Epithelial cell of prostate (primary cell): Measurements from ENCODE around the gene FAM114A1.
"Not testable (repeated sequence)": the region's sequence is repeated elsewhere in the genome, so short reads cannot be mapped to it uniquely, and the experiment has no call there.

Experiments
- DNase-seq: peaks from one replicate; pipeline ENCODE4 v3.0.0-alpha.2; 2011; ENCODE audit warnings: low read depth, low spot score
- H3K27ac ChIP-seq: fragments of 450-650 bp; 2 replicates; pipeline ENCODE4 v1.5.1; 2017; ENCODE audit warnings: mild to moderate bottlenecking

Gene FAM114A1

DNA sequence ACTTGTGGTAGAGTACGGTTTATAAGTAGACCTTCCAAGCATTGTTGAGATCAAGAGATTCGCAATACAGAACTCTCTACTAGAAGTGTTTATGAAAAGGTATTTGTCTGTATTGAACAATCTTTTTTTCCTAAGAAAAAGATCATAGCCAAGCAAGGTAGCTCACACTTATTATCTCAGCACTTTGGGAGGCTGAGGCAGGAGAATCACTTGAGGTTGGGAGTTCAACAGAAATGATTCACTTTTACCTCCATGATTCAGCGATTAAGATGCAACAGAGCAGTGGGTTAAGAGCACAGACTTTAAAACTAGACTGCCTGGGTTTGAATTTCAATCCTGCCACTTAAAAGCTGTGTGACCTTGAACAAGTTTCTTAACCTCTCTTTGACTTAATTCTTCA, 90.3 kb downstream of the FAM114A1 start:
- no peak overlapping the region for H3K27ac ChIP-seq
- no peak for DNase-seq

DNA sequence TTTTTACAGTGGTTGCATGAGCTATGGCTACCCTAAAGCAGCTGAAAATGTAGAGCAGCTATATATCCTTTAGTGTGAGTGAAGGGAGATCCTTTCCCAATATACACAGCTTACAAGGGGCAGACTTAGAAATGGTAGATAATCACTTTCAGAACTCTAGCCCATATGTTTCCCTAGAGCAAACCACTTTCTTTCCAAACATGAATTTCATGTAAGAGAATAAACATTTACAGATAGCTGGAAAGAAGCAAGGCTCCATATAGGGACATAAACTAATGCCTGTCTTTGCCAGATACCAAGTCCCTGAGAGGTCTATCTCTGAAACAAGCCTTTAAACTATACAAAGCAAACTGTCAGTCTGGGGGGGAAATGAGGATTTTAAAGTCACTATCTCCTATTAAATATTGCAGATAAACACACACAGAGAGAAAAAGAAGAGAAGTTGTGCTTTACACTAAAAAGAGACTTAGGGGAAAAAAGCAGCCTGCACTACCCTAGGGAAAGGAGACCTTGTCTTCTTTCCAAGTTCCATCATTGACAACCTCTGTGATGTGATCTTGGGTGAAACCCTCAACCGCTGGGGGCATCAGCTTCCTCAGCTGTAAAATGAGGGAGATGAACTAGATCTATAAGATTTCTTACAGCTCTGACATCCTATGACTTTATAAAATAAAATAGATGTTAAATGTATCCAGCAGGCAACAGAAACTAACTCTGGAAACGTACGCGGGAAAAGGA, 91.0 kb downstream of the FAM114A1 start:
- no peak for DNase-seq

DNA sequence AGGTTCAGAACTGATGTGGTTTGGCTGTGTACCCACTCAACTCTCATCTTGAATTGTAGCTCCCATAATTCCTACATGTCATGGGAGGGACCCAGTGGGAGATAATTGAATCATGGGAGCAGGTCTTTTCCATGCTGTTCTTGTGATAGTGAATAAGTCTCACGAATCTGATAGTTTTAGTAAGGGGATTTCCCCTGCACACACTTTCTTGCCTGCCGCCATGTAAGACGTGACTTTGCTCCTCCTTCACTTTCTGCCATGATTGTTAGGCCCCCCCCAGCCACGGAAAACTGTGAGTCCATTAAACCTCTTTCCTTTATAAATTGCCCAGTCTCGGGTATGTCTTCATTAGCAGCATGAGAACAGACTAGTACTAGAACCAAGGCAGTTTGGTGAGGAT, 91.6 kb downstream of the FAM114A1 start:
- DNase-seq, H3K27ac ChIP-seq: not testable (repeated sequence)

More for the DNA sequence above, 91.0 kb downstream of the FAM114A1 start:
- no peak overlapping the region for H3K27ac ChIP-seq

DNA sequence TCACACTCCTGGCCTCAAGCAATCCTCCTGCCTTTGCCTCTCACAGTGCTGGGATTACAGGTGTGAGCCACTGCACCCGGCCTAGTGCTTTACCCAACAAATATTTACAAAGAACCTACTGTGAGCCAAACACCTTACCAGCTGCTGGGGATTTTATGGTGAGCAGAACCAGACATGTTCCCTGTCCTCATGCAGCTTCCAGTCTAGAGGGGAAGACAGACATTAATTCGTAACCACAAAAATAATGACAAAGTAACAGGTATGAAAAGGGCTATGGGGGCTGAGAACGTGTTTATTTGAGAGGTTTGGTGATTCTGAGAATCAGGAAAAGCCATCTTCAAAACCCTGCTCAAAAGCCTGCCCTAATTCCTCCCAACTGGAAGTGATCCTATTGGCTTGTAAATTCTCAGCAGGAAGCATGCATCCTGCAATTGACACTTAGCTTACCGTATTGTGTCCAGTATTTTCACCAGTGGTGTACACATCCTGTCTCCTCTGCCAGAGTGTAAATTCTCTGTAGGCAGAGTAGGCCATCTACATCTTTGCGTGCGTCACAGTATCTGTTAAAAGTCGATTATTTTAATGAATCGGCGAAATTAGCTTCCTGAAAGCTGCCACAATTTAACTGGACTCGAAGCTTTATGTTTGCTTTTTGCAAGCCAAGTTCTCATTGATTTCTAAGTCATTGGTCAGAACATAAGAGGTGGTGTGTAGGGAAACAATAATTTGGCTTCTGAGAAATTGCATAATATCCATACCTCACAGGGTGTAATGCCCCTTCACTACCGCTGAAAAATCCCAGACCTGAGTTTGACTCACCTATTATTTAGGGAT, 97.6 kb downstream of the FAM114A1 start:
- DNase-seq = no peak
- no peak overlapping the region for H3K27ac ChIP-seq

DNA sequence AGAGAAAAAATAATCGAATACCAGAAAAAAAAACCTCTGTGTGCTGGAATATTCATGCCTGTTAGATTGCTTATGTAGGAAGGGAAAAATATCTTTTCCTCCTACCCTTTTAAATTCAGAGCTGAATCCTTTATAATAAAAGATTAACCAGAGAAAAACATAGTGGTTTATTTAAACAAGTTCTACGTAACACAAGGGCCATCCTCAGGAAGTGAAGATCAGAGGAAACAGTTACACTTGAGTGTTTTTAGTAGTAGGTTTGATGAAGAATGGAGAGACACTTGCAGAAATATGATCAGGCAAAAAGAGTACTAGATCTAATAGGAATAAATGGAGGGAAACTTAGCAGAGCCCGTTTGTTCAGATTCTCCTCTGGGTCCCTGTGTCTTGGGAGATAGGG, 98.3 kb downstream of the FAM114A1 start:
- no peak for DNase-seq
- H3K27ac ChIP-seq = no peak overlapping the region

DNA sequence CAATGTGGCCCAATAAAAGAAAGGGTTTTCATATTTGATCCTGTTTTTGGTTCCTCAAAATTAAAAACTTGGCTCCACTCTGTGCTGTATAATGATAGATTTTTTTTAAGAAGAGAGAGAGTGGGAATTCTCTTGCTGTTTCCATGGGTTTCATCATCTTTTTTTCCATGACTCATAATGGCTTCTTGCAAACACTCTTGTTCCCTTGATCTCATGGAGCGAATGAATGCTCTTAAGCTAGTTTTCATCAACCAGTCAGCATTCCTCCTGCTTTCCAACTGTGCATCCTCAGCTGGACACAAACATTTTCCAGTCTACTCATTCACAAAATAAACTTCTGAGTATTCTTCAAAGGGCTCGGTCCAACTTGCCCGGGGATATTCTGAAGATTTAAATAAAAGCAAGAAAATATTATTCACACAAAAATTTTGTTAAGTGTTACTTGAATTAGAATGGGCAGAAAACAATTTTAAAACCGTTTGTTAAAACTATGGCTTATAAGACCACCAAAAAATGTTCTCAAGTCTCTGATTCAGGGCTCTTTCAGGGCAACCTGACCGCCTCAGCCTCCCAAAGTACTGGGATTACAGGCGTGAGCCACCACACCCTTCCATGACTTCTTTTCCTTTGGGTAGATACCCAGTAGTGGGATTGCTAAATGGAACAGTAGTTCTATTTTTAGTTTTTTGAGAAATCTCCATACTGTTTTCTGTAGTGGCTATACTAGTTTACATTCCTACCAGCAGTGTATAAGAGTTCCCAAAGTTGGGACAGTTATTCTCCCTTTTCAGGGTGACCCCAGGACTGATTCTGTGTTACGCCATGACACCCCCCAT, 99.9 kb downstream of the FAM114A1 start:
- no peak for DNase-seq
- peak overlapping the region; percentile 76 for H3K27ac ChIP-seq

DNA sequence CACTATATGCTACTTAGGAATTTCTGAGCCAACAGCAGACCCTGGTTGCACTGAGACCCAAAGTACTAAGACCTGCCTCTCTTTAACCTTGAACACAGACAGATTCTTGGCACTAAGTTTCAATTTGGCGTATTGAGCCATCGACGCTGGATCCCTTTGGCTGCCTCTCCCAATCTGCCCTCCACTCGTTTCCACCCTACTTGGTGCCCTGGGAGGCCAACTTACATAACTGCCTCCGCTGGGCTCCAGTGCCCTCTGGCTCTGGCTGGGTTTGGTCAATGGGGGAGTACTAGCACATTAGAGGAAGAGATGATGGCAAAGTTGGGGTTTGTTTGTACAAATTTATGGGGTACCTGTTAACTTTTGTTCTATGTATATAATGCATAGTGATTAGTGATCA, 101.1 kb downstream of the FAM114A1 start:
- DNase-seq = no peak
- H3K27ac ChIP-seq = no peak overlapping the region

DNA sequence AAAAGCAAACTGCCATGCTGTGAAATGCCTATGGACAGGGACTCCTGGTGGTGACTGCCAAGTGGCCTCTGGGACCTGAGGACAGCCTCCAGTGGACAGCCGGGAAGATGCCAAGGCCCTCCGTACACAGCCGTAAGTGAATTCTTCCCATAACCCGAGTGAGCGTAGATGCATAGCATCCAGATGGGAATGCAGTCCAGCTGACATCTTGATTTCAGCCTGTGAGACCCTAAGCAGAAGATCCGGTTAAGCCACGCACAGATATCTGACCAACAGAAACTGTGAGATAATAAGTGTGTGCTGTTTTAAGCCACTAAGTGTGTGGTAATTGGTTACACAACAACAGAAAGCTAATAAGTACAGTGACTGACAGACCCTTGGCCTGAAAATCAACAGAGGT, 108.7 kb downstream of the FAM114A1 start:
- DNase-seq = no peak
- H3K27ac ChIP-seq = no peak overlapping the region

DNA sequence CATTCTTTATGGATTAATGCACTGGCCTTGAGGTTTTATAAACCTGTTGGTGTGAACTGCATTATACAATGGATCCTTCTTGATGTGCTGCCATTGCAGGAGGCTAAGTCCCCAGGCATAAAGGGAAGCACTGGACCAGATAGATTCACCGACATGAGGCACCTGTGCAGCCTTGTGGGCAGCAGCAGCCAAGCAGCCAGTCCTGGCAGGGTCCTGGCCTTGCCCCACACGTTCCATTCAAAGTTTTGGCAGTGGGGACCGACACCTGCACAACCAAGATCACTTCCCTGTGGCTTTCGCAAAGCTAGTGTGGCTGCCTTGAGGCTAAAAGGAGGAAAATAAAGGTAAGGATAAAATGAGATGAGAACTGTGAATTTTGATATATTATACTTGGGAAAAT, 111.5 kb downstream of the FAM114A1 start:
- H3K27ac ChIP-seq = no peak overlapping the region
- no peak for DNase-seq

DNA sequence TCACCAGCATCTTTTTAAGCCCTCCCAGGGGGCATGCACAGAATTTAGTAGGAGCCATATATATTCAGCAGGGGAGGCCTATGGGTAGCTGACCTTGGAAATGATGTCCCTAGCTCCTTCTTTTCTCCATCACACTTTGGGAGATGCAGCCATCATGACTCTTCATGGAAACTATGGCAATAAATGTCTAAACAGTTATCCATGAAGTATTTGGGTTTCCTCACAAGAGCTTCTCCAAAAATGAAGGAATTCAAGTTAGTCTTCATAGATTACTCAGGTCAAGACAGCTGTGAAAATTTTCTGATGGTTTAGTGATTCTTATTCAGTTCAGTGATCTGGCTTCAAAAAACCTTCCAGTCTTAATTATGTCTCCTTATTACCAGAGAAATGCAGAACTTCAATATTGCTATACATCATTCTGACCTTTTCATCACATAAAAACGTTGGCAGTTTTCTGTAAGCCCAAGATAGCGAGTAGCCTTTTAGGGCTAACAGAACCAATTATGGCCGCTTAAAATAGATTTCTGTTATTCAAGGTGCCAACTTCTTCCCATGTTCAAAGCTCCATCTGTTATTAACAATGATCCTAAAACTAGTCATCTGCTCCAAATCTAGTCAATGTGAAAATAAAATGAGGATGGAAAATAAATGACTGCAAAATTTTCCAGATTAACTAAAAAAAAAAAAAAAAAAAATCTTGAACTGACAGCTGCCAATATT, 112.1 kb downstream of the FAM114A1 start:
- DNase-seq = no peak
- no peak overlapping the region for H3K27ac ChIP-seq

DNA sequence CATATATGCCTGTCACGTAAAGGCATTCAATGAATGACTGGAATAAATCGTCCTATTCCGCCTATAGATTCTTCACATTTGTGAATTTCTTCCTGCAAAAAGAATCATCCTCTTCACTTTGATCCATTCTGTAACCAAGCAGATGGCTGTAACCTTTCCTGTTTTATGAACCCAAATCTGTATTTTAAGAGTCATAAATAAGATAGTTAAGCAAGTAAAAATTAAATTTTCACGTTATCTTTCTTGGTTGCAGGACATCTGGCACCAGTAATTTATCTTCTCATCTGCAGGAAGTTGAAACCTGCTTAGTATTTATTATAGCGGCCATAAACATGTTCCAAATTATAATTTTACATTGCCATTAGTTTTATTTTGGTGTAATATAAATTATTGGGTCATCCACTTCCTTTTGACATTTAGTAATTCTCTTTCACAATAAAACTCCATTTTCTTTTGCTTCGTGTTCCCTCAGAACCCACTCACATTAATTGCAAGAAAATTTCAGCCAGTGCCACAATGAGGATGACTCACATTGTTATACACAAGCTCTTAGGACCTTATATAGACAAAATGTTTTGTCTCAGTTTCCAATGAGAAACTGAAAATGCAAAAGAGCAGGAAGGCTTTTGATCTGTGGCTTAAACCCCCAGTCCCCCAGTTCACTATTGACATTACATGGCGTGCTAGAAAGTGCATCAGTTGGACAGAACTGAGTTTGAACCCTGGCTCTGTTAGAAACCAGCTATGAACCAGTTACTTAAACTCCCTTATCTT, 113.5 kb downstream of the FAM114A1 start:
- H3K27ac ChIP-seq = no peak overlapping the region
- no peak for DNase-seq

DNA sequence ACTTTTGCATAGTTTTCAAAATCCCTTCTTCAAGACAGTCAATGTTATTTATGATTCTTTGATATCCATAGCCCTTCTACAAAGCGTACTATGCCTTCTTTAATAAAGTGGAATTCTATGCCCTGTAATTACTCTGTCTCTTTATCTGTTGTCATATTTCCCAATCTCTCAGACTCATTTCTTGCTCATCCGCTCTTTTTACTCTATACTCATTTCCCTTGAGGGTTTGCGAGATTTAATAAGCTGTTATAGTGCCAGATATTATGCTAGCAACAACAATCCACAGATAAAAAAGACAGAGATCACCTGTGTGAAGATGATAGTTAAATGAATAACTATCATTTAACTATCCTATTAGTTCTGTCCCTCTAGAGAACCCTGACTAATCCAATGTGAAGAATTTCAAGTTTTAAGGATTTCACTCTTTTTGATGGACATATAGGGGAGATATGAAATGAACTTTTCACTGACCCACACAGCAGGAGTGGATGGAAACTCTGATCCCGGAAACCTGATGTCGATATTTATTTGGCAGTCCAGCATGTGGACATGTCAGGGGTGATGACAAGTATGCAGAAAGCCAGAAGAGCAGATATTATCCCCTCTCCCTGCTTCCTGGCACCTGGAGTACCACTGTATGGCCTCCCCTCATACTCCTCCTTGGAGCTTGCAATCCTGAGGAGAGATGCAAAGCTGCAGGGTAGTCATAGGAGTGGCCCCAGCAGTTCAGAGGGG, 114.9 kb downstream of the FAM114A1 start:
- DNase-seq = no peak
- H3K27ac ChIP-seq = no peak overlapping the region

DNA sequence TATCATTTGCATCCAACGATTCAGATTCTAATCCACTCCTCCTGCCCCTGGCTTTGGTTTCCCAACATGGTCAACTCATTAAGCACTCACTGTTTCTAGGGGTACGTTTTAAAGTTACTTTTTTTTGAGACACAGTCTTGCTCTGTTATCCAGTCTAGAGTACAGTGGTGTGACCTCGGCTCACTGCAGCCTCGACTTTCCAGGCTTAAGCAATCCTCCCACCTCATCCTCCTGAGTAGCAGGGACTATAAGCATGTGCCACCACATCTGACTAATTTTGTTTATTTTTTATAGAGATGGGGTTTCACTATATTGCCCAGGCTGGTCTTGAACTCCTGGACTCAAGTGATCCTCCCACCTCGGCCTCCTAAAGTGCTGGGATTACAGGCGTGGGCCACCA, 115.7 kb downstream of the FAM114A1 start:
- DNase-seq = no peak
- no peak overlapping the region for H3K27ac ChIP-seq

DNA sequence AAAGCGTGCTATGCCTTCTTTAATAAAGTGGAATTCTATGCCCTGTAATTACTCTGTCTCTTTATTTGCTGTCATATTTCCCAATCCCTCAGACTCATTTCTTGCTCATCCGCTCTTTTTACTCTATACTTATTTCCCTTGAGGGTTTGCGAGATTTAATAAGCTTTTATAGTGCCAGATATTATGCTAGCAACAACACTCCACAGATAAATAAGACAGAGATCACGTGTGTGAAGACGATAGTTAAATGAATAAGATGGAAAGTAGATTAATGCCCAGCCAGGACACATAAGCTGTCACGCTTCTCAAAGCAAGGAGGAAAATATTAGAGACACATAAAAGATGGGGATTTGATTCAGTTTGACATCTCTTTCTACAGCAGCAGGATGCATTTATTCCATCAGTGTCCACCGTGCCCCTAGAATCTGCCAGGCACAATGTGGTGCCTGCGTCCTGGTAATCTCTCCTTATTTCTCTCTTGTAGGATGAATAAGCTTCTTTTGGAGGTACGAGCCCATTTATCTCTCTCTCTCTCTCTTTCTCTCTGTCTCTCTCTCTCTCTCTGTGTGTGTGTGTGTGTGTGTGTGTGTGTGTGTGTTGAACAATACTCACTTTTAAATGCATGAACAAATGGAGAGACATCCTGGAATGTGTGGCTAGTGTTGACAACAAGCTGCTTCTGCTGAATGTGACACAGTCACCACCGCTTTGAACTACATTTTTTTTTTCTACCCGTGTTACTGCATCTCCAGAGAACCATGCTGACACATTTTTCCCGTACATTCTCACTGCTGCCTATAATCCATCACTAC, 116.4 kb downstream of the FAM114A1 start:
- no peak for DNase-seq
- no peak overlapping the region for H3K27ac ChIP-seq

DNA sequence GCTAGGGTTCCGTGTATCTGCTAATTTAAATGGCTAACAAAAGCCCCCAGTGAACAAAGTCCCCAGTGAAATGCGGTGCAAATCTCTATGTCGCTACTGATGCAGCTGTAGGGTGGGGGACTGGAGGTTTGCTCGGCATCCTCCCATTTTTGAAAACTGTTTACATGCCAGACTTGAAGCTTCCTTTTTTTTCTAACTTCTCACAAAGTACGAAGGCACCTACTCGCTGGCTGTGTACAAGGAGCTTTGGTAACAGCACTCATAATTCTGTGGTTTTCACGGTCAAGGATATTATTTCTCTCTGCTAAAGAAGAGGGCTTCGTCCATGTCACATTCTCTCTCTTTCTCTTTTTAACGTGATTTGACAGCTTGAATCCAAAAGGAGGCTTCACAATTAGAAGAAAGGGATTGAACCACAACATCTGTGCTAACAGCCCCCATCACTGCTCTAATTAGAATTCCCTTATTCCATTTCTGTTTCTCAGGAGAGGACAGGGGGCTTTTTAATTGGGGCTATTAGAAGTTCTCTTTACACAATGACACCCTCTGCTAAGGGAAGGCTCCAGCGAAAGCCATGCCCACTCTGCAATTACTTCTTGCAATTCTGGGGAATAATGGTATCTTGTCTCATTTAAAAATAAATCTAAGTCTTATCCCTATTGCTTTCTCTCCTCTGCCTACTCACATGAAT, 117.9 kb downstream of the FAM114A1 start:
- H3K27ac ChIP-seq = no peak overlapping the region
- no peak for DNase-seq

DNA sequence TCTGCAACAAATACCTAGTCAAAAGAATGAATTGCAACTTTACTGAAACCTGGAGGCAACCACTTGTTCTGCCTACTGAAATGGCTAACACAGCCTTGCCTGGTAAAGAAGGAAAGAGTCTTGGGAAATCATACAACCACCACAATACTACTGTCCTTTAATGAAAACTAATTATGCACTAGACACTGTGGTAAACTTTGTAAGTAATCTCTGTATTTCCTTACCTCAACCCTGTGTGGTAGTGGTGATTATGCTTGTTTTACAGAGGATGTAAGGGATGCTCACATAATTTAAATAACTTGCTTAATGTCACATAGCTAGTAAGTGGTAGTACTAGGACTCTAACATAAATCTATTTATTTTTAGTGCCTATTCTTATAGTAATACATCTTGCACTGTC, 119.9 kb downstream of the FAM114A1 start:
- DNase-seq = no peak
- H3K27ac ChIP-seq = no peak overlapping the region

DNA sequence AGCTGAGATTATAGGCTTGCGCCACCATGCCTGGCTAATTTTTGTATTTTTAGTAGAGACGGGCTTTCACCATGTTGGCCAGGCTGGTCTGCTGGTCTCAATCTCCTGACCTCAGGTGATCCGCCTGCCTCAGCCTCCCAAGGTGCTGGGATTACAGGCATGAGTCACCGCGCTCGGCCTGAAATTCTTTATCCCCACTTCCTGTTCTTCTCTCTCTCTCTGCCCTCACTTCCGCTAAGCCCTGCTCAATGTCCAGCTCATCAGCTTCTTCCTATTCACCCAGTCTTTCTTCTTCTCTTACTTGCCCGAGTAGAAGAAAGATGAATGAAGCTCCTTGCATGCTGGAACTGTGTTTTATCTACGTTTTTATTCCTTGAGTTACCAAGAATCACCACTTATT, 120.7 kb downstream of the FAM114A1 start:
- H3K27ac ChIP-seq, DNase-seq: not testable (repeated sequence)
